ENCODE data around the gene POR. TPM values are rescaled to one million over a fixed set of nuclear protein-coding genes. Genes with fewer than 3 reads are reported as not detected.

POR gene
- total RNA-seq, 1 experiment from 2014 or later: 205 TPM

- no peak for DNase-seq
- Histone ChIP-seq H3K27me3 (ENCODE audit: insufficient read depth, low read depth) (no peaks in the 10 kb centered on the region), H3K9me3 (ENCODE audit: insufficient read depth, low read depth) (no peaks in the 10 kb centered on the region), H3K4me2 (no peak overlapping the region), H3K27ac (no peak overlapping the region), H3K4me3 (no peak overlapping the region), H2AFZ (no peak overlapping the region), H3K36me3 (ENCODE audit: low read depth) (no peaks in the 10 kb centered on the region), H3K9me2 (ENCODE audit: insufficient read depth) (no peaks in the 10 kb centered on the region), H3K79me2 (ENCODE audit: low read depth) (no peaks in the 10 kb centered on the region), H3F3A (ENCODE audit: insufficient read depth, low read depth) (no peaks in the 10 kb centered on the region), H3K4me1 (replicated peaks; ENCODE audit: insufficient read depth) (no peaks in the 10 kb centered on the region), H4K20me1 (ENCODE audit: insufficient read depth) (no peaks in the 10 kb centered on the region)
- TF ChIP-seq EZH2 (IDR thresholded peaks at IDR 0.05; ENCODE audit: low read depth) (no peak), CTCF (conservative IDR thresholded peaks at IDR 0.05) (no peak)
- POLR2A ChIA-PET (ENCODE audit: unreplicated experiment): no interaction called here
- intact Hi-C loops (cut with micrococcal nuclease; ENCODE audit: unreplicated experiment): no loop called here
- CTCF ChIA-PET: interaction anchor here (0.7 kb wide), 1 partner anchor 21 kb away, joined by 6 read pairs; no protein-coding TSS in a partner anchor
- no TSS peak for BruUV-seq (replicated peaks)
Measured at GRCh38 chr7:76031964-76032363, 117.0 kb downstream of the POR start.

Small RNAs within 50 kb of the gene (microRNA-seq; reads per million reads assigned to microRNA genes)
- 4.0 reads per million for gene MIR4651 (ENCODE audit: borderline number of aligned reads, borderline replicate concordance)

Other genes starting within 250 kb of the POR start
- gene HIP1, start 176.2 kb upstream of the POR start, total RNA-seq (2021): 32.0 and 35.8 TPM in 2 replicates
- gene CCL26, start 142.9 kb upstream of the POR start, total RNA-seq (2021): not detected in 2 replicates
- not detected in 2 replicates for gene CCL24, start 101.3 kb upstream of the POR start, total RNA-seq (2021)
- gene RHBDD2, start 36.1 kb upstream of the POR start, total RNA-seq (2021): 71.7 and 75.6 TPM in 2 replicates
- gene TMEM120A, start 79.4 kb downstream of the POR start, total RNA-seq (2021): 26.9 and 27.0 TPM in 2 replicates
- 77.7 and 98.2 TPM in 2 replicates for gene STYXL1, start 132.8 kb downstream of the POR start, total RNA-seq (2021)
- 319 and 328 TPM in 2 replicates for gene MDH2, start 133.0 kb downstream of the POR start, total RNA-seq (2021)

Data from PC-9 (cell line).